CD8-positive, alpha-beta memory T cell (primary cell): ENCODE results near the gene FAM228A. TPM values are rescaled to one million over a fixed set of nuclear protein-coding genes. Genes with fewer than 3 reads are reported as not detected.
"Not testable (repeated sequence)": the region's sequence is repeated elsewhere in the genome, so short reads cannot be mapped to it uniquely, and the experiment has no call there.

ENCODE experiments used
- CTCF ChIA-PET: fragments of 350-600 bp; sonication (Branson Sonifier 250); formaldehyde crosslinking; loops from one replicate; lab custom pipeline; 2021; ENCODE audit warnings: antibody characterized with exemption; lab: Charles Lee
- POLR2A ChIA-PET: fragments of 350-600 bp; sonication (Branson Sonifier 250); formaldehyde crosslinking; loops from one replicate; lab custom pipeline; 2021; ENCODE audit warnings: antibody characterized with exemption; lab: Charles Lee
- DNase-seq, 5 donors: peaks; one replicate each; pipeline versions ENCODE4 v3.0.0 to v3.0.0-alpha.2; 2020 to 2022; ENCODE audit warnings: mixed read lengths in 1 of 5
- H3K27ac ChIP-seq: one replicate; pipeline ENCODE4 v1.7.0; 2013; ENCODE audit warnings: low read depth, mild to moderate bottlenecking, low read length, moderate library complexity
- H3K27me3 ChIP-seq: 2 replicates; pipeline ENCODE4 v1.7.0; 2013; ENCODE audit warnings: low read length, mild to moderate bottlenecking; ENCODE audit not compliant: insufficient read depth, poor library complexity, severe bottlenecking
- H3K36me3 ChIP-seq: 2 replicates; pipeline ENCODE4 v1.7.0; 2013; ENCODE audit warnings: mild to moderate bottlenecking, low read length, moderate library complexity; ENCODE audit not compliant: insufficient read depth
- H3K4me1 ChIP-seq: 2 replicates; pipeline ENCODE4 v1.7.0; 2013; ENCODE audit warnings: mild to moderate bottlenecking, low read length, moderate library complexity; ENCODE audit not compliant: insufficient read depth
- H3K4me3 ChIP-seq: 2 replicates; pipeline ENCODE4 v1.7.0; 2013; ENCODE audit warnings: mild to moderate bottlenecking, low read length
- H3K9me3 ChIP-seq: 2 replicates; pipeline ENCODE4 v1.7.0; 2013; ENCODE audit warnings: mild to moderate bottlenecking, low read length
- H3K27ac Mint-ChIP-seq, 8 donors: one replicate each; pipeline ENCODE4 v1.8.0; 2020 to 2021; ENCODE audit warnings: mixed read lengths in 8 of 8, mild to moderate bottlenecking in 6 of 8, inconsistent platforms in 3 of 8, moderate library complexity in 3 of 8
- H3K27me3 Mint-ChIP-seq, 2 donors: one replicate each; pipeline ENCODE4 v1.8.0; 2020 to 2021; ENCODE audit warnings: mixed read lengths in 2 of 2, mild to moderate bottlenecking in 1 of 2, moderate library complexity in 1 of 2
- H3K36me3 Mint-ChIP-seq, 3 donors: one replicate each; pipeline ENCODE4 v1.8.0; 2020 to 2021; ENCODE audit warnings: mixed read lengths in 3 of 3, inconsistent platforms in 1 of 3, mild to moderate bottlenecking in 1 of 3
- H3K4me1 Mint-ChIP-seq, 3 donors: one replicate each; pipeline ENCODE4 v1.8.0; 2020 to 2021; ENCODE audit warnings: mixed read lengths in 3 of 3, inconsistent platforms in 1 of 3, mild to moderate bottlenecking in 1 of 3
- H3K4me3 Mint-ChIP-seq, 7 donors: one replicate each; pipeline ENCODE4 v1.8.0; 2020 to 2021; ENCODE audit warnings: mixed read lengths in 7 of 7, mild to moderate bottlenecking in 6 of 7, moderate library complexity in 4 of 7, inconsistent platforms in 2 of 7
- H3K9me3 Mint-ChIP-seq, 5 donors: one replicate each; pipeline ENCODE4 v1.8.0; 2020 to 2022; ENCODE audit warnings: mixed read lengths in 5 of 5, mild to moderate bottlenecking in 3 of 5, moderate library complexity in 2 of 5, inconsistent platforms in 1 of 5
- polyA plus RNA-seq: library from polyadenylated mRNA; unstranded; fragments of 300-500 nt; fragmentation: Illumina TruSeq; gene quantifications from one replicate; pipeline ENCODE4 v1.2.3, GENCODE V29; 2021
- total RNA-seq, 2 experiments: library from RNA; stranded (reverse); gene quantifications; one replicate each; pipeline ENCODE4 v1.2.3, GENCODE V29; 2021

The FAM228A gene
- not detected for total RNA-seq
- polyA plus RNA-seq, result not detected

GRCh38 chr2:24174851-24175277 lies at the start of gene FAM228A:
Gene FAM228A, plus strand, starts transcription at chr2:24175053. Its CDS starts 428 bp downstream, at chr2:24175481.
- no peaks in the 10 kb centered on the region for H3K4me1 ChIP-seq
- no peak for DNase-seq
- H3K27ac ChIP-seq, result no peak within 1 kb of the TSS
- CTCF ChIA-PET, result no interaction called here
- Mint-ChIP-seq H3K36me3 (no peaks in the 10 kb centered on the region), H3K4me3 (no peak within 1 kb of the TSS), H3K9me3 (peaks cover 0 to 3% (median 0%) of the 10 kb centered on the region in 5 donors), H3K4me1 (no peaks in the 10 kb centered on the region), H3K27ac (no peak within 1 kb of the TSS), H3K27me3 (peaks cover 0 to 4% of the 10 kb centered on the region in 2 donors)
- no peak within 1 kb of the TSS for H3K4me3 ChIP-seq
- no peaks in the 10 kb centered on the region for H3K9me3 ChIP-seq
- POLR2A ChIA-PET, result no interaction called here
- no peaks in the 10 kb centered on the region for H3K36me3 ChIP-seq
- no peaks in the 10 kb centered on the region for H3K27me3 ChIP-seq

GRCh38 chr2:24125956-24126355 lies 48.9 kb upstream of the FAM228A start:
- peaks cover 11% of the 10 kb centered on the region for H3K4me1 ChIP-seq
- no peaks in the 10 kb centered on the region for H3K27me3 Mint-ChIP-seq
- H3K9me3 Mint-ChIP-seq, result no peaks in the 10 kb centered on the region
- H3K4me1 Mint-ChIP-seq, result peaks cover 11 to 19% (median 17%) of the 10 kb centered on the region in 3 donors
- no peak overlapping the region for H3K4me3 ChIP-seq
- POLR2A ChIA-PET, result no interaction called here
- H3K4me3 Mint-ChIP-seq, result peak overlapping the region in 2 of 7 donors; percentile 24 to 79
- no peaks in the 10 kb centered on the region for H3K9me3 ChIP-seq
- no peak for DNase-seq
- no peaks in the 10 kb centered on the region for H3K36me3 ChIP-seq
- CTCF ChIA-PET, result interaction anchor here (1.1 kb wide), 1 partner anchor 41 kb away, joined by 3 read pairs; the partner anchor contains the start of gene TP53I3
- H3K27ac Mint-ChIP-seq, result no peak overlapping the region
- no peak overlapping the region for H3K27ac ChIP-seq
- peaks cover 0 to 4% (median 2%) of the 10 kb centered on the region in 3 donors for H3K36me3 Mint-ChIP-seq
- no peaks in the 10 kb centered on the region for H3K27me3 ChIP-seq

DNA sequence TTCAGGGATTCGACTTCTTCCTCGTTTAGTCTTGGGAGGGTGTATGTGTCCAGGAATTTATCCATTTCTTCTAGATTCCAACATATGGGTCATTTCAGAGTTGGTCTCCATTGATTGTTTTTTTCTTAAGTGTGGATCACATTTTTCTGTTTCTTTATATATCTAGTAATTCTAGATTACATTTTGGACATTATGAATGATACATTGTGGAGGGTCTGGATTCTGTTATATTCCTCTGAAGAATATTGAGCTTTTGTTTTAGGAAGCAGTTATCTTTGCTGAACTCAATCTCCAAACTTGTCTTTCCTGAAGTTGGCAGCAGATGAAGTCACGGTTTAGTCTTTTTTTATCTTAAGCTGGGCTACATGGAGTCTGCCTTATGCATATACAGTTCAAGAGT lies 42.3 kb upstream of the FAM228A start:
- H3K9me3 ChIP-seq, result no peaks in the 10 kb centered on the region
- no peaks in the 10 kb centered on the region for H3K36me3 ChIP-seq
- no peaks in the 10 kb centered on the region for H3K4me1 Mint-ChIP-seq
- H3K36me3 Mint-ChIP-seq, result peaks cover 3 to 25% (median 6%) of the 10 kb centered on the region in 3 donors
- ChIA-PET POLR2A (interaction anchor here (0.6 kb wide), 2 partner anchors 11 to 21 kb away, joined by 3 read pairs; no protein-coding TSS in a partner anchor), CTCF (no interaction called here)
- no peak overlapping the region for H3K4me3 ChIP-seq
- H3K9me3 Mint-ChIP-seq, result peaks cover 0 to 10% (median 7%) of the 10 kb centered on the region in 5 donors
- H3K4me3 Mint-ChIP-seq, result no peak overlapping the region
- H3K27ac ChIP-seq, result no peak overlapping the region
- DNase-seq, result no peak
- H3K27ac Mint-ChIP-seq, result no peak overlapping the region
- no peaks in the 10 kb centered on the region for H3K27me3 Mint-ChIP-seq
- no peaks in the 10 kb centered on the region for H3K4me1 ChIP-seq
- no peaks in the 10 kb centered on the region for H3K27me3 ChIP-seq

GRCh38 chr2:24140305-24140704 lies 34.5 kb upstream of the FAM228A start:
- H3K4me3 ChIP-seq, H3K4me1 ChIP-seq, POLR2A ChIA-PET, H3K9me3 ChIP-seq, H3K27ac Mint-ChIP-seq, H3K36me3 Mint-ChIP-seq, H3K9me3 Mint-ChIP-seq, CTCF ChIA-PET, DNase-seq, H3K4me3 Mint-ChIP-seq, H3K4me1 Mint-ChIP-seq, H3K27me3 Mint-ChIP-seq, H3K27ac ChIP-seq, H3K36me3 ChIP-seq, H3K27me3 ChIP-seq: not testable (repeated sequence)

DNA sequence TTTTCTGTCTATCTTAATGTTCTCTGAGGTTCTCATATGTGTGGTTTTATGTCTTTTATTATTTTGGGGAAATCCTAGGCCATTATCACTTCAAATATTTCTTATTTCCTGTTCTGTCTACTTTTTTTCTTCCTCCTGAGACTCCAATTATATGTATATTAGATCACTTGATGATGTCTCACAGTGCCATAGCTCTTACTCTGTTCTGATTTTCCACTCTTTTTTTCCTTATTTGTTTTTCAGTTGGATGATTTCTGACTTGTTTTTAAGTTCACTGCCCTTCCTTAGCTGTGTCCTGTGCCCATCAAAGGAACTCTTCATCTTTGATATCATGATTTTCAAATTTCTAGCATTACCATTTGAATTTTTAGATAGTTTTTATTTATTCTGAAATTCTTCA lies 27.5 kb upstream of the FAM228A start:
- no peak for DNase-seq
- Mint-ChIP-seq H3K4me3 (no peak overlapping the region), H3K36me3 (peaks cover 30 to 41% (median 36%) of the 10 kb centered on the region in 3 donors), H3K27me3 (no peaks in the 10 kb centered on the region), H3K9me3 (peaks cover 14 to 18% (median 16%) of the 10 kb centered on the region in 5 donors), H3K27ac (no peak overlapping the region), H3K4me1 (no peaks in the 10 kb centered on the region)
- Histone ChIP-seq H3K27ac (no peak overlapping the region), H3K4me1 (no peaks in the 10 kb centered on the region), H3K27me3 (no peaks in the 10 kb centered on the region), H3K36me3 (peaks cover 4% of the 10 kb centered on the region), H3K9me3 (peaks cover 7% of the 10 kb centered on the region), H3K4me3 (no peak overlapping the region)
- POLR2A ChIA-PET, result no interaction called here
- CTCF ChIA-PET, result no interaction called here

- H3K27ac ChIP-seq, result no peak overlapping the region
- no peaks in the 10 kb centered on the region for H3K4me1 ChIP-seq
- H3K9me3 ChIP-seq, result peaks cover 7% of the 10 kb centered on the region
- no peaks in the 10 kb centered on the region for H3K4me1 Mint-ChIP-seq
- H3K36me3 Mint-ChIP-seq, result peaks cover 14 to 32% (median 24%) of the 10 kb centered on the region in 3 donors
- DNase-seq, result no peak
- H3K4me3 Mint-ChIP-seq, result no peak overlapping the region
- H3K27me3 ChIP-seq, result no peaks in the 10 kb centered on the region
- H3K27me3 Mint-ChIP-seq, result no peaks in the 10 kb centered on the region
- no peak overlapping the region for H3K4me3 ChIP-seq
- peak overlapping the region in 1 of 8 donors; percentile 17 for H3K27ac Mint-ChIP-seq
- ChIA-PET POLR2A (interaction anchor here (0.6 kb wide), 1 partner anchor 74 kb away, joined by 8 read pairs; no protein-coding TSS in a partner anchor), CTCF (no interaction called here)
- peaks cover 8 to 13% (median 11%) of the 10 kb centered on the region in 5 donors for H3K9me3 Mint-ChIP-seq
- H3K36me3 ChIP-seq, result peaks cover 4% of the 10 kb centered on the region
These were observed 22.2 kb upstream of the FAM228A start for GRCh38 chr2:24152413-24153197.

GRCh38 chr2:24153478-24153877 lies 21.4 kb upstream of the FAM228A start:
- Histone ChIP-seq H3K27me3 (no peaks in the 10 kb centered on the region), H3K9me3 (no peaks in the 10 kb centered on the region), H3K27ac (no peak overlapping the region), H3K4me3 (no peak overlapping the region), H3K4me1 (no peaks in the 10 kb centered on the region), H3K36me3 (no peaks in the 10 kb centered on the region)
- Mint-ChIP-seq H3K4me3 (no peak overlapping the region), H3K36me3 (peaks cover 17 to 29% (median 22%) of the 10 kb centered on the region in 3 donors), H3K4me1 (no peaks in the 10 kb centered on the region), H3K9me3 (peaks cover 3 to 5% (median 4%) of the 10 kb centered on the region in 5 donors), H3K27me3 (no peaks in the 10 kb centered on the region), H3K27ac (no peak overlapping the region)
- no peak for DNase-seq
- ChIA-PET CTCF (no interaction called here), POLR2A (interaction anchor here (0.6 kb wide), 1 partner anchor 73 kb away, joined by 8 read pairs; no protein-coding TSS in a partner anchor)

- Mint-ChIP-seq H3K9me3 (peaks cover 0 to 8% (median 2%) of the 10 kb centered on the region in 5 donors), H3K27ac (no peak overlapping the region), H3K27me3 (no peaks in the 10 kb centered on the region), H3K4me3 (no peak overlapping the region), H3K4me1 (no peaks in the 10 kb centered on the region), H3K36me3 (peaks cover 6 to 14% (median 13%) of the 10 kb centered on the region in 3 donors)
- no peaks in the 10 kb centered on the region for H3K4me1 ChIP-seq
- H3K4me3 ChIP-seq, result no peak overlapping the region
- no peak overlapping the region for H3K27ac ChIP-seq
- H3K27me3 ChIP-seq, result no peaks in the 10 kb centered on the region
- no peak for DNase-seq
- H3K36me3 ChIP-seq, result no peaks in the 10 kb centered on the region
- no peaks in the 10 kb centered on the region for H3K9me3 ChIP-seq
- CTCF ChIA-PET, result no interaction called here
- POLR2A ChIA-PET, result no interaction called here
These were observed 16.7 kb upstream of the FAM228A start for GRCh38 chr2:24158131-24158530.
